ENCODE measurements around the gene HIRA. TPM values are rescaled to one million over a fixed set of nuclear protein-coding genes. Genes with fewer than 3 reads are reported as not detected.
"Not testable (repeated sequence)": the region's sequence is repeated elsewhere in the genome, so short reads cannot be mapped to it uniquely, and the experiment has no call there.

HIRA gene
- total RNA-seq, 1 donor from 2014 or later, result 32.7 TPM

- no peak for DNase-seq
- no peak for TF ChIP-seq CTCF (IDR thresholded peaks at IDR 0.05)
- CTCF ChIA-PET, result no interaction called here
- Mint-ChIP-seq H3K4me3 (no peak overlapping the region), H3K9me3 (peaks cover 26% of the 10 kb centered on the region), H3K27me3 (no peaks in the 10 kb centered on the region), H3K36me3 (ENCODE audit: low read depth) (peaks cover 80% of the 10 kb centered on the region), H3K27ac (no peak overlapping the region), H3K4me1 (no peaks in the 10 kb centered on the region)
- POLR2A ChIA-PET, result no interaction called here
- intact Hi-C loops (cut with micrococcal nuclease), result no loop called here
- ATAC-seq (ENCODE audit: low read depth), result no peak
Measured at GRCh38 chr22:19331975-19332374, 99.6 kb downstream of the HIRA start.

GRCh38 chr22:19331474-19331873 lies 100.1 kb downstream of the HIRA start:
- ATAC-seq (ENCODE audit: low read depth) (no peak), DNase-seq (no peak)
- no peak for TF ChIP-seq CTCF (IDR thresholded peaks at IDR 0.05)
- ChIA-PET POLR2A (no interaction called here), CTCF (no interaction called here)
- Mint-ChIP-seq H3K9me3 (peaks cover 25% of the 10 kb centered on the region), H3K4me1 (no peaks in the 10 kb centered on the region), H3K4me3 (no peak overlapping the region), H3K27ac (no peak overlapping the region), H3K27me3 (no peaks in the 10 kb centered on the region), H3K36me3 (ENCODE audit: low read depth) (peaks cover 75% of the 10 kb centered on the region)
- intact Hi-C loops (cut with micrococcal nuclease), result no loop called here

GRCh38 chr22:19330865-19331418 lies 100.6 kb downstream of the HIRA start:
- ATAC-seq (ENCODE audit: low read depth), result no peak
- no peak for DNase-seq
- ChIA-PET POLR2A (no interaction called here), CTCF (no interaction called here)
- no peaks in the 10 kb centered on the region for H3K4me1 Mint-ChIP-seq
- no peak overlapping the region for H3K27ac Mint-ChIP-seq
- peaks cover 25% of the 10 kb centered on the region for H3K9me3 Mint-ChIP-seq
- intact Hi-C loops (cut with micrococcal nuclease), result no loop called here
- H3K27me3 Mint-ChIP-seq, result no peaks in the 10 kb centered on the region
- H3K4me3 Mint-ChIP-seq, result no peak overlapping the region
- H3K36me3 Mint-ChIP-seq (ENCODE audit: low read depth), result peaks cover 70% of the 10 kb centered on the region
- no peak for TF ChIP-seq CTCF (IDR thresholded peaks at IDR 0.05)

GRCh38 chr22:19330205-19330604 lies 101.3 kb downstream of the HIRA start:
- ATAC-seq (ENCODE audit: low read depth); H3K4me3 Mint-ChIP-seq; H3K27ac Mint-ChIP-seq; H3K27me3 Mint-ChIP-seq; CTCF ChIA-PET; POLR2A ChIA-PET; intact Hi-C loops (cut with micrococcal nuclease); DNase-seq; H3K4me1 Mint-ChIP-seq: not testable (repeated sequence)
- peaks cover 63% of the 10 kb centered on the region for H3K36me3 Mint-ChIP-seq (ENCODE audit: low read depth)
- H3K9me3 Mint-ChIP-seq, result peaks cover 21% of the 10 kb centered on the region

DNA sequence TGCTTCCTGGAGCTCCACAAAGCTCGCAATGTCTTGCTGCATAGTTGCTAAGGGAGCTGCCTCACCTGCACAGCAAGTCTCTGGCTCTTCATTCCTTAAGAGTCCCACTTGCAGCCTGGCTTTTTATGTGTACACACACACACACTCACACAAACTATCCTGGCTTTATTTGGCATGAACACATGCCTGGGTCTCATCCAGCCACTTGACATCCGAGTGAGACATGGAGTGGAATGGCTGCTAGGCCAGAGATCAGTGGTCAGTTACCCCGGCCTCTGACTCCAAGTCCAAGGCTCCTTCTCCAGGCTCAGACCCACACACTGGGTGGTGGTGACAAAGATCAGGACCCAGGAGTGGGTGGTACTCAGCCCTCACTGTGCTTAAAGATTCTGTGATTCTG lies 102.1 kb downstream of the HIRA start:
- ATAC-seq (ENCODE audit: low read depth), result no peak
- Mint-ChIP-seq H3K9me3 (peaks cover 24% of the 10 kb centered on the region), H3K4me1 (no peaks in the 10 kb centered on the region), H3K27ac (no peak overlapping the region), H3K4me3 (no peak overlapping the region), H3K27me3 (no peaks in the 10 kb centered on the region), H3K36me3 (ENCODE audit: low read depth) (peaks cover 57% of the 10 kb centered on the region)
- ChIA-PET CTCF (no interaction called here), POLR2A (no interaction called here)
- TF ChIP-seq CTCF (IDR thresholded peaks at IDR 0.05), result no peak
- no peak for DNase-seq
- intact Hi-C loops (cut with micrococcal nuclease), result no loop called here

- ChIA-PET CTCF (no interaction called here), POLR2A (no interaction called here)
- Mint-ChIP-seq H3K27ac (no peak overlapping the region), H3K27me3 (no peaks in the 10 kb centered on the region), H3K36me3 (ENCODE audit: low read depth) (peaks cover 23% of the 10 kb centered on the region), H3K9me3 (peaks cover 11% of the 10 kb centered on the region), H3K4me1 (no peaks in the 10 kb centered on the region), H3K4me3 (no peak overlapping the region)
- intact Hi-C loops (cut with micrococcal nuclease), result no loop called here
- no peak for TF ChIP-seq CTCF (IDR thresholded peaks at IDR 0.05)
- DNase-seq, result no peak
- ATAC-seq (ENCODE audit: low read depth), result no peak
Measured at GRCh38 chr22:19325296-19325948, 106.1 kb downstream of the HIRA start.

DNA sequence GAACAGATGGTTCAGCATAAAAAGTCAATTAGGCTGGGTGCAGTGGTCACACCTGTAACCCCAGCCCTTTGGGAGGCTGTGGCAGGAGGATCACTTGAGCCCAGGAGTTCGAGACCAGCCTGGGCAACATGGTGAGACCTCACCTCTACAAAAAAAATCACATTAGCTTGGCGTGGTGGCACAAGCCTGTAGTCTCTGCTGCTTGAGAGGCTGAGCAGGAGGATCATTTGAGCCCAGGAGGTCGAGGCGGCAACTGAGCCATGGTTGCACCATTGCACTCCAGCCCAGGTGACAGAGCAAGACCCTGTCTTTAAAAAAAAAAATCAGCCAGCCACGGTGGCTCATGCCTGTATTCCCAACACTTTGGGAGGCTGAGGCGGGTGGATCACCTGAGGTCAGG lies 108.1 kb downstream of the HIRA start:
- POLR2A ChIA-PET; DNase-seq; H3K4me1 Mint-ChIP-seq; ATAC-seq (ENCODE audit: low read depth); intact Hi-C loops (cut with micrococcal nuclease); H3K27ac Mint-ChIP-seq; CTCF ChIA-PET; H3K4me3 Mint-ChIP-seq; H3K36me3 Mint-ChIP-seq (ENCODE audit: low read depth); H3K27me3 Mint-ChIP-seq: not testable (repeated sequence)
- H3K9me3 Mint-ChIP-seq, result peaks cover 14% of the 10 kb centered on the region

Measured in activated B cell treated with CpG ODN at 0.5 μM for 24 hours (primary cell).